ENCODE data around the gene APBA2. TPM values are rescaled to one million over a fixed set of nuclear protein-coding genes. Genes with fewer than 3 reads are reported as not detected.

APBA2 gene
- total RNA-seq, 1 experiment from 2014 or later = 12.9 TPM

GRCh38 chr15:29062626-29063025 is 176.9 kb downstream of the APBA2 start:
- no TSS peak for BruUV-seq (replicated peaks)
- intact Hi-C loops (cut with micrococcal nuclease; ENCODE audit: unreplicated experiment) = no loop called here
- H3K27me3 ChIP-seq (replicated peaks; ENCODE audit: insufficient read depth, low read depth, low read length, poor library complexity) = no peaks in the 10 kb centered on the region
- H3K36me3 ChIP-seq (ENCODE audit: insufficient read depth, low read length, poor library complexity, severe bottlenecking) = no peaks in the 10 kb centered on the region
- ChIA-PET POLR2A (ENCODE audit: low non-redundant PET) (no interaction called here), CTCF (no interaction called here)
- no peaks in the 10 kb centered on the region for H3K4me1 ChIP-seq (ENCODE audit: insufficient read depth, low read length, poor library complexity, severe bottlenecking)
- no peak for TF ChIP-seq EZH2 (IDR thresholded peaks at IDR 0.05; ENCODE audit: borderline replicate concordance, low read depth, low read length, poor library complexity, severe bottlenecking)
- TF ChIP-seq, protein P1, sequence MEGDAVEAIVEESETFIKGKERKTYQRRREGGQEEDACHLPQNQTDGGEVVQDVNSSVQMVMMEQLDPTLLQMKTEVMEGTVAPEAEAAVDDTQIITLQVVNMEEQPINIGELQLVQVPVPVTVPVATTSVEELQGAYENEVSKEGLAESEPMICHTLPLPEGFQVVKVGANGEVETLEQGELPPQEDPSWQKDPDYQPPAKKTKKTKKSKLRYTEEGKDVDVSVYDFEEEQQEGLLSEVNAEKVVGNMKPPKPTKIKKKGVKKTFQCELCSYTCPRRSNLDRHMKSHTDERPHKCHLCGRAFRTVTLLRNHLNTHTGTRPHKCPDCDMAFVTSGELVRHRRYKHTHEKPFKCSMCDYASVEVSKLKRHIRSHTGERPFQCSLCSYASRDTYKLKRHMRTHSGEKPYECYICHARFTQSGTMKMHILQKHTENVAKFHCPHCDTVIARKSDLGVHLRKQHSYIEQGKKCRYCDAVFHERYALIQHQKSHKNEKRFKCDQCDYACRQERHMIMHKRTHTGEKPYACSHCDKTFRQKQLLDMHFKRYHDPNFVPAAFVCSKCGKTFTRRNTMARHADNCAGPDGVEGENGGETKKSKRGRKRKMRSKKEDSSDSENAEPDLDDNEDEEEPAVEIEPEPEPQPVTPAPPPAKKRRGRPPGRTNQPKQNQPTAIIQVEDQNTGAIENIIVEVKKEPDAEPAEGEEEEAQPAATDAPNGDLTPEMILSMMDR (conservative IDR thresholded peaks at IDR 0.05; ENCODE audit: low read depth, low read length) = no peak
- no peak overlapping the region for H3K4me3 ChIP-seq (ENCODE audit: low read depth, low read length, poor library complexity, severe bottlenecking)
- H3K27ac ChIP-seq (ENCODE audit: low read depth, low read length, poor library complexity, severe bottlenecking) = no peak overlapping the region
- H3K9me3 ChIP-seq (ENCODE audit: low read depth, low read length, poor library complexity, severe bottlenecking) = no peaks in the 10 kb centered on the region
- DNase-seq (ENCODE audit: low spot score) = no peak

- no peaks in the 10 kb centered on the region for H3K27me3 ChIP-seq (replicated peaks; ENCODE audit: insufficient read depth, low read depth, low read length, poor library complexity)
- no peak for TF ChIP-seq EZH2 (IDR thresholded peaks at IDR 0.05; ENCODE audit: borderline replicate concordance, low read depth, low read length, poor library complexity, severe bottlenecking)
- TF ChIP-seq, protein P1 (conservative IDR thresholded peaks at IDR 0.05; ENCODE audit: low read depth, low read length) = no peak
- intact Hi-C loops (cut with micrococcal nuclease; ENCODE audit: unreplicated experiment) = no loop called here
- no peak for DNase-seq (ENCODE audit: low spot score)
- ChIA-PET CTCF (no interaction called here), POLR2A (ENCODE audit: low non-redundant PET) (no interaction called here)
- H3K36me3 ChIP-seq (ENCODE audit: insufficient read depth, low read length, poor library complexity, severe bottlenecking) = no peaks in the 10 kb centered on the region
- H3K4me3 ChIP-seq (ENCODE audit: low read depth, low read length, poor library complexity, severe bottlenecking) = no peak overlapping the region
- H3K27ac ChIP-seq (ENCODE audit: low read depth, low read length, poor library complexity, severe bottlenecking) = no peak overlapping the region
- no peaks in the 10 kb centered on the region for H3K9me3 ChIP-seq (ENCODE audit: low read depth, low read length, poor library complexity, severe bottlenecking)
- BruUV-seq (replicated peaks) = no TSS peak
- no peaks in the 10 kb centered on the region for H3K4me1 ChIP-seq (ENCODE audit: insufficient read depth, low read length, poor library complexity, severe bottlenecking)
Observed at GRCh38 chr15:29063646-29064045, 177.9 kb downstream of the APBA2 start.

DNA sequence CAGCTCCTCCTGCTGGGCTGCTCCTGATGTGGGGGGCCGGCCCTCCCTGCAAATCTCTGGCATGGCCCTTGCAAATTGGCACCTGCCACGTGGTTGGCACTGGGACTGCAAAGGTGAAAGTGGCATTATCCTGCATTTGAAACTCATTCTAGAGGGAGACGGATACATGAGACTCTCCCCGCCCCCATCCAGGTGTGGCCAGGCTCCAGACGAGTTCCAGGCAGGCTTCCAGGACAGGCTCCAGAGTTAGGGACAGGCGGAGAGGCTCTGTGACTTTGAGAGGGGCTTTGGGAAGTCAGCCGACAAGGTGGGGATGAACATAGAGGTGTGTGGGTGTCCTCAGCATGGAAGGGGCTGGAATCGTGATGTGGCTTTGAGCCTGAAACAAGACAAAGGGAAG is 178.5 kb downstream of the APBA2 start:
- TF ChIP-seq EZH2 (IDR thresholded peaks at IDR 0.05; ENCODE audit: borderline replicate concordance, low read depth, low read length, poor library complexity, severe bottlenecking) = no peak
- TF ChIP-seq, protein P1 (conservative IDR thresholded peaks at IDR 0.05; ENCODE audit: low read depth, low read length) = no peak
- BruUV-seq (replicated peaks) = no TSS peak
- no peaks in the 10 kb centered on the region for H3K27me3 ChIP-seq (replicated peaks; ENCODE audit: insufficient read depth, low read depth, low read length, poor library complexity)
- intact Hi-C loops (cut with micrococcal nuclease; ENCODE audit: unreplicated experiment) = no loop called here
- H3K4me3 ChIP-seq (ENCODE audit: low read depth, low read length, poor library complexity, severe bottlenecking) = no peak overlapping the region
- ChIA-PET POLR2A (ENCODE audit: low non-redundant PET) (no interaction called here), CTCF (no interaction called here)
- H3K36me3 ChIP-seq (ENCODE audit: insufficient read depth, low read length, poor library complexity, severe bottlenecking) = no peaks in the 10 kb centered on the region
- no peaks in the 10 kb centered on the region for H3K9me3 ChIP-seq (ENCODE audit: low read depth, low read length, poor library complexity, severe bottlenecking)
- no peak for DNase-seq (ENCODE audit: low spot score)
- no peak overlapping the region for H3K27ac ChIP-seq (ENCODE audit: low read depth, low read length, poor library complexity, severe bottlenecking)
- no peaks in the 10 kb centered on the region for H3K4me1 ChIP-seq (ENCODE audit: insufficient read depth, low read length, poor library complexity, severe bottlenecking)
